Muscle layer of colon (tissue), 2 donors: Measurements from ENCODE around the gene CRLF2.
A peak's percentile ranks its signal among the peaks of the same experiment; 100 is the strongest.
"Not testable (repeated sequence)": the region's sequence is repeated elsewhere in the genome, so short reads cannot be mapped to it uniquely, and the experiment has no call there.

Experiments
- H3K27ac ChIP-seq: one replicate; pipeline ENCODE4 v1.7.0; 2013; ENCODE audit warnings: low read depth, mild to moderate bottlenecking, low read length, moderate library complexity
- H3K27me3 ChIP-seq, 2 donors: one replicate each; pipeline ENCODE4 v1.7.0; 2013; ENCODE audit warnings: low read length in 2 of 2, mild to moderate bottlenecking in 2 of 2; ENCODE audit not compliant: insufficient read depth in 2 of 2, control insufficient read depth in 1 of 2
- H3K36me3 ChIP-seq: one replicate; pipeline ENCODE4 v1.7.0; 2013; ENCODE audit warnings: mild to moderate bottlenecking, low read length; ENCODE audit not compliant: insufficient read depth
- H3K4me1 ChIP-seq: one replicate; pipeline ENCODE4 v1.7.0; 2013; ENCODE audit warnings: mild to moderate bottlenecking, low read length; ENCODE audit not compliant: insufficient read depth
- H3K4me3 ChIP-seq, 2 donors: one replicate each; pipeline ENCODE4 v1.7.0; 2013; ENCODE audit warnings: low read length in 2 of 2, low read depth in 1 of 2, mild to moderate bottlenecking in 1 of 2, moderate library complexity in 1 of 2
- H3K9ac ChIP-seq: one replicate; pipeline ENCODE4 v1.7.0; 2013; ENCODE audit warnings: low read length
- H3K9me3 ChIP-seq: one replicate; pipeline ENCODE4 v1.7.0; 2013; ENCODE audit warnings: mild to moderate bottlenecking, low read length
- donor health status: abdominal sarcoma.
- donor health status: Adenocarcinoma of cecum.

Gene CRLF2

DNA sequence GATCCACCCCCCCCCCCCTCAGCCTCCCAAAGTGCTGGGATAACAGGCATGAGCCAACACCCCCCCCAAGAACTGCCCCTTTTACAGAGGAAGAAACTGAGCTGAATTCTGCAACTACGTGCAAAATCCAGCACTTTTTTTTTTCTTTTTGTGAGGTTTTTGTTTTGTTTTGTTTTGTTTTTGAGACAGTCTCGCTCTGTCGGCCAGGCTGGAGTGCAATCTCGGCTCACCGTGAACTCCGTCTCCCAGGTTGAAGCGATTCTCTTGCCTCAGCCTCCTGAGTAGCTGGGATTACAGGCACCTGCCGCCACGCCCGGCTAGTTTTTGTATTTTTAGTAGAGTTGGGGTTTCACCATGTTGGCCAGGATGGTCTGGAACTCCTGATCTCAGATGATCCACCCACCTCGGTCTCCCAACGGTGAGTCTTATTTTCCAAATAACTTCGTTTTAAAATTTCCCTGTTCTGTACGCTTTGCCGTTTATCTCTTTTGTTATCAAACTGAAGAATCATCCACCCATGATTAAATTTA, 4.9 kb downstream of the CRLF2 start:
- no peaks in the 10 kb centered on the region for H3K36me3 ChIP-seq
- no peak overlapping the region for H3K4me3 ChIP-seq
- H3K4me1 ChIP-seq = peaks cover 8% of the 10 kb centered on the region
- H3K9ac ChIP-seq = no peak overlapping the region
- peaks cover 0 to 12% of the 10 kb centered on the region in 2 donors for H3K27me3 ChIP-seq
- H3K27ac ChIP-seq = no peak overlapping the region
- H3K9me3 ChIP-seq = no peaks in the 10 kb centered on the region

- Histone ChIP-seq H3K27ac (no peak overlapping the region), H3K4me3 (peak overlapping the region in 1 of 2 donors; percentile 40), H3K36me3 (no peaks in the 10 kb centered on the region), H3K4me1 (peaks cover 8% of the 10 kb centered on the region), H3K9ac (no peak overlapping the region), H3K9me3 (no peaks in the 10 kb centered on the region), H3K27me3 (peaks cover 0 to 12% of the 10 kb centered on the region in 2 donors)
Observed at GRCh38 chrX:1205681-1206611, 6.5 kb downstream of the CRLF2 start.

- Histone ChIP-seq H3K27me3 (peaks cover 0 to 12% of the 10 kb centered on the region in 2 donors), H3K9ac (no peak overlapping the region), H3K4me1 (peaks cover 8% of the 10 kb centered on the region), H3K4me3 (no peak overlapping the region), H3K27ac (no peak overlapping the region), H3K36me3 (no peaks in the 10 kb centered on the region), H3K9me3 (no peaks in the 10 kb centered on the region)
Observed at GRCh38 chrX:1202251-1202650, 10.2 kb downstream of the CRLF2 start.

GRCh38 chrX:1196436-1196835, 16.0 kb downstream of the CRLF2 start:
- H3K4me3 ChIP-seq = no peak overlapping the region
- H3K9me3 ChIP-seq = no peaks in the 10 kb centered on the region
- H3K27me3 ChIP-seq = no peaks in the 10 kb centered on the region
- H3K36me3 ChIP-seq = no peaks in the 10 kb centered on the region
- no peak overlapping the region for H3K9ac ChIP-seq
- H3K27ac ChIP-seq = no peak overlapping the region
- H3K4me1 ChIP-seq = no peaks in the 10 kb centered on the region

- H3K27me3 ChIP-seq, H3K4me3 ChIP-seq, H3K36me3 ChIP-seq, H3K27ac ChIP-seq, H3K9ac ChIP-seq, H3K9me3 ChIP-seq, H3K4me1 ChIP-seq: not testable (repeated sequence)
Observed at GRCh38 chrX:1192196-1192595, 20.3 kb downstream of the CRLF2 start.

GRCh38 chrX:1190596-1191145, 21.8 kb downstream of the CRLF2 start:
- no peak overlapping the region for H3K4me3 ChIP-seq
- H3K9ac ChIP-seq = no peak overlapping the region
- no peaks in the 10 kb centered on the region for H3K4me1 ChIP-seq
- H3K9me3 ChIP-seq = no peaks in the 10 kb centered on the region
- H3K27me3 ChIP-seq = no peaks in the 10 kb centered on the region
- H3K27ac ChIP-seq = no peak overlapping the region
- H3K36me3 ChIP-seq = no peaks in the 10 kb centered on the region

DNA sequence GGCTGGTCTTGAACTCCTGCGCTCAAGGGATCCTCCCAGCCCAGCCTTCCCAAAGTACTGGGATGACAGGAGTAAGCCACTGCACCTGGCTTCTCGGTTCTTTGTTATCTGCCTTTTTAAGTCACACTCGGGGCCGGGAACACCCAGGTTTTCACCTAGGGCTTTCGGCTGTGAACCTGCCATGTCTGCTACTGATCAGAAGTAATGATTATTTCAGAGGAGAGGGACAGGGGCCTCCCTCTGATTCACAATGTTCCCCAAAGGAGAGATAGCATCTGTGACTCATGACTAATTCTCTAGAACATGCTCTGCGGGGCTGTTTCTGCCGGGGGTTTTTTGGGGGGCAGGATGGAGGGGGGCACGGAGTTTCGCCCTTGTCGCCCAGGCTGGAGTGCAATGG, 26.9 kb downstream of the CRLF2 start:
- Histone ChIP-seq H3K9me3 (no peaks in the 10 kb centered on the region), H3K27me3 (no peaks in the 10 kb centered on the region), H3K4me3 (no peak overlapping the region), H3K27ac (no peak overlapping the region), H3K9ac (no peak overlapping the region), H3K4me1 (no peaks in the 10 kb centered on the region), H3K36me3 (no peaks in the 10 kb centered on the region)

DNA sequence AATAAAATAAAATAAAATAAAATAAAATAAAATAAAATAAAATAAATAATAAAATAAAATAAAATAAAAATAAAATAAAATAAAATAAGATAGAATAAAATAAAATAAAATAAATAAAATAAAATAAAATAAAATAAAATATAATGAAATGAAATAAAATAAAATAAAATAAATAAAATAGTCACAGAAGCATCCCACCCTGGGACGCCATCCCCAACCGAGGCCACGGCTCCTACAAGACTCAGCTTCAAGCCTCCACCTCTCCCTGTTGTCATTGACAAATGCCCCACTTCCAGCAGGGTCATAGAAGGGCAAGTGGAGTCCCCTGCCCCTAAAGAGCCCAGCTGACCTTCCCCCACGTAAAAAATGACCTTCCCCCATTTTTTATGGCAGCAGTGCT, 30.2 kb downstream of the CRLF2 start:
- Histone ChIP-seq H3K27me3 (no peaks in the 10 kb centered on the region), H3K27ac (no peak overlapping the region), H3K36me3 (no peaks in the 10 kb centered on the region), H3K9me3 (no peaks in the 10 kb centered on the region), H3K9ac (no peak overlapping the region), H3K4me1 (peaks cover 5% of the 10 kb centered on the region), H3K4me3 (no peak overlapping the region)

DNA sequence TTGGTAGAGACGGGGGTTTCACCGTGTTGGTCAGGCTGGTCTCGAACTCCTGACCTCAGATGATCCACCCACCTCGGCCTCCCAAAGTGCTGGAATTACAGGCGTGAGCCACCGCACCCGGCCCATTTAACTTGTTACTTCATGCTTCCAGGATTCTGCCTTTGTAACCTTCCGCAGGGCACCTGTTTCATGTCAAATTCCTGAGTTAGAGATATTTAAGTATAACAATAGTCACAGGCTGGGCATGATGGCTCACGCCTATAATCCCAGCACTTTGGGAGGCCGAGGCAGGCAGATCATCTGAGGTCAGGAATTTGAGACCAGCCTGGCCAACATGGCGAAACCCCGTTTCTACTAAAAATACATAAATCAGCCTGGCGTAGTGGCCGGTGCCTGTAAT, 30.8 kb downstream of the CRLF2 start:
- not testable (repeated sequence) for H3K4me3 ChIP-seq, H3K27ac ChIP-seq, H3K36me3 ChIP-seq, H3K9me3 ChIP-seq, H3K4me1 ChIP-seq, H3K27me3 ChIP-seq, H3K9ac ChIP-seq

DNA sequence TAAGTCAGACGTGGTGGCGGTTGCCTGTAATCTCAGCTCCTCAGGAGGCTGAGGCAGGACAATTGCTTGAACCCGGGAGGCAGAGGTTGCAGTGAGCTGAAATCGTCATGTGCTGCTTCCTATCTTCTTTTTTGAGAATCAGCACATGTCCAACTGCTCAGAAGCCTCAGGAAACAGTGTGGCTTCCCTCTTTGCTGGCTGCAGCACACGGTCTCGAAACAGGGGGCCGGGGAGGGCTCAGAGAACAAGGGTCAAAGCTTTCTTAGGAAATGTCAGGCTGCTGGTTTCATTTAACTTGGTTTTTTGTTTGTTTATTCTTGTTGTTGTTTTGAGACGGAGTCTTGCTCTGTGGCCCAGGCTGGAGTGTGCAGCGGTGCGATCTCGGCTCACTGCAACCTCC, 31.3 kb downstream of the CRLF2 start:
- Histone ChIP-seq H3K27me3 (no peaks in the 10 kb centered on the region), H3K4me1 (peaks cover 5% of the 10 kb centered on the region), H3K9me3 (no peaks in the 10 kb centered on the region), H3K9ac (no peak overlapping the region), H3K4me3 (no peak overlapping the region), H3K27ac (no peak overlapping the region), H3K36me3 (no peaks in the 10 kb centered on the region)

DNA sequence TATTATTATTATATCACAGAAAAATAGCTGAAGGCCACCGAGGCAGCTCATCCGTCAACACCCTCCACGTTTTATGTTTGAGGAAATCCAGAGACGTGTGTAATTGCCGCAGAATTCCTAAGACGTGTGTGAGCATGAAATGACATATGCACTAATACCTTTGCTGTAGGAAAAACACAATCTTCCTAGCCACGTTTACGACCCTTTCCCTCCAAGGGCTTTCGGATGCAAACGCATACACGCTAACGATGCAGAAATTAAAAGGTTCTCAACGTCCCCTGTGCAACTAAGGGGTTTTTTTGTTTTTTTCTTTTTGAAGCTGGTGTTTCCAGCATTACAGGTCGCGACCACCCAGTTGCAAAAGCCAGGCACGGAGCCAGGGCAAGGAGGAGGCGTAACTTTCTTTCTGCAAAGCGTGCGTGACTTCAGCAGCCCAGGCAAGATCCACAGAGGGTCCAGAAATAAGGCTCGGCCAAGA, 33.8 kb downstream of the CRLF2 start:
- Histone ChIP-seq H3K4me3 (no peak overlapping the region), H3K27ac (no peak overlapping the region)

More for the DNA sequence above, 33.8 kb downstream of the CRLF2 start:
- H3K4me1 ChIP-seq = peaks cover 5% of the 10 kb centered on the region
- H3K9ac ChIP-seq = no peak overlapping the region
- H3K36me3 ChIP-seq = no peaks in the 10 kb centered on the region
- no peaks in the 10 kb centered on the region for H3K27me3 ChIP-seq
- H3K9me3 ChIP-seq = no peaks in the 10 kb centered on the region
